Measurements from ENCODE around the gene KICS2. TPM values are rescaled to one million over a fixed set of nuclear protein-coding genes. Genes with fewer than 3 reads are reported as not detected.

The KICS2 gene
- total and polyA plus RNA-seq, 2 donors (not counting 3 experiments of a cell fraction or from before 2014, with no cell fraction given) = 1.6 to 3.2 TPM

GRCh38 chr12:64207453-64207852 lies 14.6 kb downstream of the KICS2 start:
- Histone ChIP-seq H3K36me3 (ENCODE audit: control insufficient read depth in 2 of 2, extremely low read depth in 1 of 2, insufficient read depth in 2 of 2, low read length in 2 of 2) (no peaks in the 10 kb centered on the region), H3K9ac (replicated peaks; ENCODE audit: extremely low read depth, insufficient read depth, low read length) (no peak overlapping the region), H2AFZ (ENCODE audit: low read depth, low read length) (no peak overlapping the region), H3K27ac (ENCODE audit: insufficient read depth, low read depth, low read length) (no peak overlapping the region), H3K79me2 (ENCODE audit: control insufficient read depth, insufficient read depth, low read length) (no peaks in the 10 kb centered on the region), H3K4me1 (ENCODE audit: control insufficient read depth, extremely low read depth, insufficient read depth, low read length) (no peaks in the 10 kb centered on the region), H3K4me2 (ENCODE audit: insufficient read depth, low read length) (no peak overlapping the region), H3K27me3 (ENCODE audit: control insufficient read depth in 2 of 2, insufficient read depth in 2 of 2, low read length in 2 of 2) (no peaks in the 10 kb centered on the region), H3K4me3 (replicated peaks in 1 of 3; ENCODE audit: insufficient read depth in 1 of 3, low read depth in 1 of 3, low read length in 3 of 3) (no peak overlapping the region), H4K20me1 (replicated peaks; ENCODE audit: control insufficient read depth, extremely low read depth, insufficient read depth, low read length) (no peaks in the 10 kb centered on the region), H3K9me3 (replicated peaks; ENCODE audit: control insufficient read depth, insufficient read depth, low read length) (no peaks in the 10 kb centered on the region), H3K9me1 (replicated peaks; ENCODE audit: control insufficient read depth, extremely low read depth, insufficient read depth, low read length) (no peaks in the 10 kb centered on the region)
- intact Hi-C loops (cut with micrococcal nuclease) (no loop called here), dilution Hi-C loops (cut with MboI; ENCODE audit: extremely low pct_ligation_motif_present, low sequenced_read_pairs) (no loop called here)
- DNase-seq (ENCODE audit: low read depth, low spot score) = no peak
- ChIA-PET POLR2A (no interaction called here), CTCF (interaction anchor here (0.7 to 1.6 kb wide), 4 partner anchors 8 to 363 kb away, joined by 3 to 6 read pairs (median 5); partner anchors contain the start of gene SRGAP1)
- TF ChIP-seq POLR2A (IDR thresholded peaks at IDR 0.05; ENCODE audit: low read depth, low read length) (no peak), CTCF (IDR thresholded peaks at IDR 0.05; ENCODE audit: extremely low read depth in 1 of 2, insufficient read depth in 1 of 2, low read depth in 1 of 2, low read length in 2 of 2) (no peak), EZH2 (IDR thresholded peaks at IDR 0.05; ENCODE audit: borderline replicate concordance, low read depth, low read length, severe bottlenecking) (no peak), JUN (IDR thresholded peaks at IDR 0.05; ENCODE audit: borderline replicate concordance, insufficient read depth, insufficient read length, low read depth) (no peak), POLR2AphosphoS5 (IDR thresholded peaks at IDR 0.05; ENCODE audit: insufficient read depth, low read depth, low read length) (no peak), MAX (IDR thresholded peaks at IDR 0.05; ENCODE audit: insufficient read depth, insufficient read length) (no peak), GATA2 (IDR thresholded peaks at IDR 0.05; ENCODE audit: insufficient read depth, insufficient read length, low read depth, low read length) (no peak), FOS (IDR thresholded peaks at IDR 0.05; ENCODE audit: borderline replicate concordance, insufficient read depth, low read length) (no peak), MYC (IDR thresholded peaks at IDR 0.05; ENCODE audit: low read depth, low read length) (no peak)
- no TSS peak for BruUV-seq (replicated peaks)
- no peak for FAIRE-seq

Measured in endothelial cell of umbilical vein (primary cell).